ENCODE data around the gene DOK7.
A peak's percentile ranks its signal among the peaks of the same experiment; 100 is the strongest.

The DOK7 gene

DNA sequence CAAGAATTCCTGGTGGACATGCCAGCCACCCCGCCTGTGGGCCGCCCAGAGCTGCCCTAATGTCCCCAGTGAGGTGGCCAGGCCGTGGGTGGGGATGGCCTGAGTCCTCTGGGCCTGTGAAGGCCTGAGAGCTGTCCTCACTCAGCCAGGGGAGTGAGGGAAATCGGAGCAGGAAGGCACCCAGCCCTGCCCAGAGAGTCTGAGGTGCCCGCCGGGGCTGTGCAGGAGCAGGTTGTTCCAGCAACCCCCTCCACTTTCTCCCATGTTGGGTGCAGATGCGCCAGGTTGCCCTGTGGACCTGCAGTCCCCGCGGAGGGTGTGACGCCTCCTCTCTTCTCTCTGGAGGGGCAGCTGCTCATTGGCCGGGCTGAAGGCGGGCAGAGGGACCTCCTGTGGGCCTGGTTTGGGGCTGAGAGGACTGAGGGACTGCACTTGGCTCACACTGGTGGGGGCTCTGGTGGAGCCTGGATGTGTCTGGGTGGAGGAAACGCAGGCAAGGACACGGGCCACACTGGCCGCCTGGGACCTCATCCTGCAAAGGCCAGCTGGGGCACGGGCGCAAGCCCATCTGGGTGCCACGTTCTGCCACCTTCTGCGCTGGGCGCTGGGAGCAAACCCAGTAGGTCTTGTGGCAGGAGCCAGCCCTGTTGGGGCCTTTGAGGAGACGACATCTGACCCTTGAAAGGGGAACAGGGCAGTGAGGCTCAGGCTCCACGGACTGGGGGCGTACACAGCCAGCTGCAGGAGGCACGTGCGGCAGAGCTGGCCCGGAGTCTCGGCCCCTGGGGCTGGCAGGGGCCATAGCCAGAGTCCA is 14.0 kb downstream of the DOK7 start:
- no peak for DNase-seq

DNA sequence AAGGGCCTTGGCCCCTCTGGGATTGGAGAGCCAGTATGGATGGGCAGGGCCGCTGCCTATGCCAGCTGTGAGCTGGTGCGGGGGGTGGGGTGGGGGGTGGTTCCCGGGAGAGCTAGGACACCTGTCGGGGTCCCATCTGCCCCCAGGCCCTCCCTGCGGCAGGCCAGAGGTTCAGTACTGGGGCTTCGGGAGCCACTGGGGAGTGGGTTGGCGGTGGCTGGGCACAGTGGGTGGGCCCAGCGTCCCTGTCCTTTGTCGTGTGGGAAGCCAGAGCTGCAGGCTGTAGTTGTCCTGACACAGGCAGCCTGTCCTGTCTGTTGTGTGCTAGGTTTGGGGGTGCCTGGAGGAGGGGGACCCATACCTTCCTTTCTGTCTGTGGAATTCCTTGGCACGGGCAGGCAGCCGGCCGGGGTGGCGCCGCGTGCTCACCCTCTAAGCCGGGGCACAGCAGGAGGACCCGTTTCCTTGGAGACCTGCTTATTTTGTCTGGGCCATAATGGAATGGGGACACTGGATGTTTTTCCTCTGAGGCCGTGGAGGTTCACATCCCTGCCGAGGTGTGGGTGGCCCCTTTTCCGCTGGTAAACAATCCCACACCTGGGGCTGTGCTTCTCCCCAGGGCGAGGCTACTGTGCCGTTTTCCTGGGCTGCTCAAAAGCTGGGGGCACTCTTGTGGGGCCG is 14.8 kb downstream of the DOK7 start:
- no peak for DNase-seq

GRCh38 chr4:3478446-3479357 is 15.6 kb downstream of the DOK7 start:
- DNase-seq = no peak

DNA sequence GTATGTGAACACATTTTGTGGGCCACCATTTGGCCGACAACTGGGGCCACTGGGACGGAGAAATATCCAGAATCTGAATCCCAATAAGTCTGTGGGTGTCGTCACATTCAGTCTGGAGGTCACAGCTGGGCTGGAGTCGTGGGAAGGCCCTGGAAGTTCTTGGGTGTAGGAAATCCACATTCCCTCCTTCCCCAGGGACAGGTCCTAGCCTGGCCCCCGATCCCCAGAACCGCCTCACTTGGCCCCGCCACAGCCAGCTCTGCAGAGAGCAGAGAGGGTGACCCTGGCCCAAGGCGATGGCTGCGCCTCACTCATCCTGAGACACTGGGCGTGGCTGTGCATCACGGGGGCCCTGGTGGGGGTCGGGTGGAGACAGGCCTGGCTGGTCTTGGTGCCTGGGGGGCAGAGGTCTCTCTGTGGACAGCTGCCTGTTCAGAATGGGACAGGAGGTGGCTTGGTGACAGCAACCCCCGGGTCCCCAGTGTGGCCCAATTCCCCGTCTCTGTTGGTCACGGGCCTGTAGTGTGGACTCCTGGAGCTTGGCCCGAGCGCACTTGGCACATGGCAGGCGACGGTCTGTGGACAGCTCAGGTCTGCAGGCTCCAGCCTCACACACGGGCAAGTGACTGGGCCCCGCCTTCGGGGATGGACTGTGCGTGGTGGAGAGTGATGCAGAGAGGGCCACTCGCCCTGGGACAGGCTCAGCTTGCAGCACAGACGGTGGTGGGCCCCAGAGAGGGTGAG is 16.4 kb downstream of the DOK7 start:
- no peak for DNase-seq

- peak; percentile 38 for DNase-seq
Measured at GRCh38 chr4:3480528-3481112, 17.5 kb downstream of the DOK7 start.

DNA sequence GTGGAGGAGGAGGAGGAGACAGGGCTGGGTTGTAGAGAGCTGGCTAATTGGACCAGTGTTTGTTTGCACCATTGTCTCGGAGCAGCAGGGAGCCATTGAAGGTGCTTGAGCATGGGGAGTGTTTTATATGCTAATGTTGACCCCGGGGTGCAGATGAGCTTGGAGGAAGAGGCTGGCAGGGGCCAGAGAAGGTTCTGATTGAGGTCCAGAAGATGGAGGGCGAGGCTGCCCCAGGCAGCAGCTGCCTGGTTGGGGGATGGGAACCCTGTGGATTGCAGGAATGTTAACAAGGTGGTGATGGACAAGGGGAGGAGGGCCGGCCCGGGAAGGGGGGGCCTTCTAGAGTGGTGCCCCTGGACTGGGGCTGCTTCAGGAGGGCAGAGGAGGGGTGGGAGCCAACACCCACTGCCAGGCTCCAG is 18.0 kb downstream of the DOK7 start:
- DNase-seq = no peak

DNA sequence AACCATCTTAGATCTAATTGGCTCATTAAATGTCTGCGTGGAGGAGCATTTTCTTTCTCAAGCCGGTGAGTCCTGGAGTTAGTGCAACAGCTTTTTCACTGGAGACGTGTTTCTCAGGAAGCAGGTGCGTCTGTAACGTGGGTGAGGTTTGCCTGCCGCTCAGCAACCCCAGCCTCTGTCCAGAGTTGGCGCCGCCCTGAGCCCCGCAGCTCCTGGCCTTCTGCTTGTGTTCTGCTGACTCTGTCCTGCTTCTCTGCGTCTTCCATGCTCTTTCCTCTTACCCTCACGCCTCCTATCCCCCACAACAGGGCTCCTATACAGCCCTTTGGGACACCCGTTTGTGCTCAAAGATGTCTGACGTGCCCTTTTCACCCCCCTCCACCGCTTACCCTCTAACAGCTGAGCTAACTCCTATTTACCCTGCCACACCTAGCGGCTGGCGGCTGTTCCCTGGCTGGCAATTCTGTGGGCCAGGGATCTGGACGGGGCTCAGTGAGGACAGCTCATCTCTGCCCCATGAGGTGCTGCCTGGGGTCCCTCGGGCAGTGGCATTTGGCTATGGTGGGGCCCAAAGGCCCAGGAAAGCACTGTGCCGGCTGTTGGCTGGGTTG is 18.8 kb downstream of the DOK7 start:
- DNase-seq = no peak

GRCh38 chr4:3482707-3483106 is 19.6 kb downstream of the DOK7 start:
- DNase-seq = no peak

DNA sequence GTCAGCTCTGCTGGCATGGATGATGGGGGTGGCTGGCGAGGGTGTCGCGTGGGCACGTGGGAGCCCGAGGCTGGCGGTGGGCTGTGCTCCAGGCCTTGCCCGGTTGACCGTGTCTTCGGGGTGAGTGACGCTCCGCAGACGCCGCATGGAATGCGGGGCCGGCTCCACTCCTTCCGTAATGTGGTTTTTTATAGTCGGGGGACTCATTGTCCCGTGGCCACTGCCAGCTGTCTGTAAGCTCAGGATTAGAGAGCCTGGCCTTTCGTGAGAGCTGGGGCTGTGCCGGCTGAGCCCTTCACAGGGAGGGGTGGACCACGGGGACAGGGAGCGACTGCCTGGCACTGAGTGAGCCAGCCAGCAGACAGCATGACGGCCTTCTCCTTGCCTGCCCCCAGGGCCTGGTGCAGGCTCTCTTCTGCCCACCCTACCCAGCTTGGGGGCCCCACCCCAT is 20.4 kb downstream of the DOK7 start:
- DNase-seq = no peak

- no peak for DNase-seq
Measured at GRCh38 chr4:3484057-3484973, 21.2 kb downstream of the DOK7 start.

GRCh38 chr4:3485011-3485791 is 22.1 kb downstream of the DOK7 start:
- no peak for DNase-seq

GRCh38 chr4:3485886-3486540 is 22.9 kb downstream of the DOK7 start:
- DNase-seq = no peak

GRCh38 chr4:3486541-3487540 is 23.7 kb downstream of the DOK7 start:
- DNase-seq = no peak

GRCh38 chr4:3487861-3488260 is 24.8 kb downstream of the DOK7 start:
- DNase-seq = no peak

- no peak for DNase-seq
Measured at GRCh38 chr4:3488820-3489219, 25.7 kb downstream of the DOK7 start.

- peak; percentile 9 for DNase-seq
Measured at GRCh38 chr4:3489451-3489962, 26.4 kb downstream of the DOK7 start.

- no peak for DNase-seq
Measured at GRCh38 chr4:3491681-3492405, 28.7 kb downstream of the DOK7 start.

Data from NCI-H526 treated with DMSO at 0.1 percent for 48 hours (cell line).